ENCODE measurements around the gene MOGAT2. TPM values are rescaled to one million over a fixed set of nuclear protein-coding genes. Genes with fewer than 3 reads are reported as not detected.

MOGAT2 gene
- total RNA-seq, 1 experiment from 2014 or later, result 0.12 TPM

GRCh38 chr11:75697906-75698581 lies 19.6 kb upstream of the MOGAT2 start:
- Histone ChIP-seq H4K20me1 (ENCODE audit: insufficient read depth) (no peaks in the 10 kb centered on the region), H3K4me1 (ENCODE audit: control insufficient read depth in 1 of 2, insufficient read depth in 2 of 2, low read length in 2 of 2) (peaks cover 0 to 6% of the 10 kb centered on the region in 2 experiments; a peak in 1 of 4 replicates), H3K36me3 (ENCODE audit: control insufficient read depth in 1 of 2, insufficient read depth in 2 of 2, low read length in 2 of 2) (no peaks in the 10 kb centered on the region), H3K4me2 (ENCODE audit: low read length) (no peak overlapping the region), H3K4me3 (replicated peaks in 1 of 2; ENCODE audit: low read depth in 1 of 2, low read length in 2 of 2) (no peak overlapping the region), H3K27me3 (ENCODE audit: insufficient read depth, low read length) (no peaks in the 10 kb centered on the region), H3K27ac (ENCODE audit: low read depth, low read length) (no peak overlapping the region), H3K9ac (ENCODE audit: low read length) (no peak overlapping the region), H3K9me2 (ENCODE audit: insufficient read depth) (no peaks in the 10 kb centered on the region), H3K79me2 (ENCODE audit: insufficient read depth, low read length) (no peaks in the 10 kb centered on the region), H2AFZ (ENCODE audit: low read depth, low read length, poor library complexity, severe bottlenecking) (no peak overlapping the region), H3K9me3 (ENCODE audit: control insufficient read depth in 1 of 2, insufficient read depth in 1 of 2, low read depth in 1 of 2, low read length in 2 of 2) (no peaks in the 10 kb centered on the region)
- ChIA-PET POLR2A (no interaction called here), RAD21 (ENCODE audit: low non-redundant PET in 1 of 2, low total read pairs in 2 of 2, uncharacterized antibody in 2 of 2, unreplicated experiment in 2 of 2) (no interaction called here), CTCF (interaction anchor here (1.7 kb wide), 1 partner anchor 8 kb away, joined by 7 read pairs; no protein-coding TSS in a partner anchor)
- DNase-seq (ENCODE audit: low read depth, low spot score), result no peak
- intact Hi-C loops (cut with micrococcal nuclease), result no loop called here
- no TSS peak for BruUV-seq (replicated peaks)
- no peak for ATAC-seq
- TF ChIP-seq ELF1 (IDR thresholded peaks at IDR 0.05; ENCODE audit: borderline replicate concordance, low read depth), result no peak
- no peak for TF ChIP-seq MAX (IDR thresholded peaks at IDR 0.05)
- TF ChIP-seq FOSL1 (IDR thresholded peaks at IDR 0.05; ENCODE audit: low read depth), result no peak
- TF ChIP-seq YY1 (IDR thresholded peaks at IDR 0.05; ENCODE audit: extremely low read depth, insufficient replicate concordance, low read depth, low read length), result no peak
- no peak for TF ChIP-seq EGR1 (IDR thresholded peaks at IDR 0.05; ENCODE audit: low read depth)
- TF ChIP-seq SP1 (IDR thresholded peaks at IDR 0.05; ENCODE audit: low read depth), result no peak
- no peak for TF ChIP-seq CEBPB (IDR thresholded peaks at IDR 0.05; ENCODE audit: low read depth)
- no peak for TF ChIP-seq RAD21 (IDR thresholded peaks at IDR 0.05; ENCODE audit: low read depth)
- no peak for TF ChIP-seq POLR2A (IDR thresholded peaks at IDR 0.05; ENCODE audit: borderline replicate concordance, extremely low read depth, insufficient read depth, insufficient read length)
- no peak for TF ChIP-seq ATF3 (IDR thresholded peaks at IDR 0.05)
- no peak for TF ChIP-seq ZNF274 (IDR thresholded peaks at IDR 0.05; ENCODE audit: low read depth, low read length)
- TF ChIP-seq EZH2phosphoT487 (IDR thresholded peaks at IDR 0.05; ENCODE audit: borderline replicate concordance), result no peak
- no peak for TF ChIP-seq SIN3A (IDR thresholded peaks at IDR 0.05; ENCODE audit: low read depth)
- TF ChIP-seq JUND (IDR thresholded peaks at IDR 0.05), result no peak
- no peak for TF ChIP-seq TCF7L2 (IDR thresholded peaks at IDR 0.05; ENCODE audit: borderline replicate concordance, extremely low read depth, insufficient read depth, insufficient read length)
- TF ChIP-seq EZH2 (IDR thresholded peaks at IDR 0.05), result no peak
- TF ChIP-seq SRF (IDR thresholded peaks at IDR 0.05; ENCODE audit: low read depth), result no peak
- no peak for TF ChIP-seq CBX3 (IDR thresholded peaks at IDR 0.05; ENCODE audit: low read depth)
